HG03469 (cell line): ENCODE results near the gene ZFPM1.
"Not testable (repeated sequence)": the region's sequence is repeated elsewhere in the genome, so short reads cannot be mapped to it uniquely, and the experiment has no call there.

Experiments
- ATAC-seq: cut with Tn5 transposase; IDR thresholded peaks from one replicate; pipeline ENCODE4 v1.9.1; 2021; ENCODE audit warnings: mild to moderate bottlenecking, moderate library complexity, moderate number of reproducible peaks; ENCODE audit not compliant: unreplicated experiment

Gene ZFPM1

DNA sequence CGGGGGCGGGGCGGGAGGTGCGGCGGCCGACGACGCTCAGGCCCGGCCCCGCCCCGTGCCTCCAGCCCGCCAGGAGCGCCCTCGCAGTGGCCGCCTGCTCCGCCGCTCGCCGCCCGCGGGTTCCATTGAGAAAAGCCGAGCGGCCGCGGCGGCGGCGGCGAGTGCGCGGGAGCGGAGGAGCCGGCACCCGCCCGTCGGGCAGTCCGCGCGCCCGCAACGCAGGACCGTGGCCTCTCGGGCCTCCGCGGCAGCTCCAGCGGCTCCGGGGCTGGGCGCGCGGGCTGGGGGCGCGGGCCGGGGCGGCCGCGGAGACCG, at the start of gene ZFPM1:
Gene ZFPM1, plus strand, starts transcription at position 64 of the 315 bp plus-strand sequence. CDS start 359 bp downstream, outside the sequence.
- ATAC-seq: no peak

DNA sequence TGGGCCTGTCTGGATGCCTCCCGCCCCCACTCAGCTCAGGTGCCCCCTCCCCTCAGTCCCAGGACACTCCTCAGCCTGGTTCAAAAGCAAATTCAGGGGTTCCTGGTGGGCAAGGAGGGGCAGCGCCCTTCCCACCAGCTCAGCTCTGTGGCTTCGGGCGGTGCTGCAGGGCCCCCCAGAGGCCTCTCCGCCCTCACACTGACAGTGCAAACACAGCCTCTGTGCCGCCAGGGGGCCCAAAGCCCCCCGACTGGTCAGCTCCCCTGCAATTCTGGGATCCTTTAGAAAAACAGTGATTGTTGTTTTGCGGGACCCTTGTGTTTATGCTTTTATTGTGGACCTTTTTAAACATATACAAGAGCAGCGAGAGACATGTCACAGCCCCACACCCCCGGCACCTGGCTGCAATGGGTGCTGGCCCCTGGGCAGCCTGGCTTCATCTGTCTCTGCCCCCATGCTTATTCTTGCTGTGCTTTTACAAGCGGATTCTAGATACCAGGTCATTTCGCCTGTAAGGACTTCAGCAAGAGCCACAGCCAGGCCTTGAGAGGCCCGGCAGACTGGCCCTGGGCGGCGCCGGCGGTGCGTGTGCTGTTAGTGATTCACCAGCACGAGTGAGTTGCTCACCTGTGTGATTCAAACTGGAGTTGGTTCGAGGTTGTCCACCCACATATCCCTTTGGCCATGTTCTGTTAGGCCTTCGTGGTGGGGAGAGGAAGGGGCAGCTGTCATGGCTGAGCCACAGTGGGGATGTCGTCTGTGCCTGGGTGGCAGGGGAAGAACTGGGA, 49.1 kb upstream of the ZFPM1 start:
- ATAC-seq: no peak

DNA sequence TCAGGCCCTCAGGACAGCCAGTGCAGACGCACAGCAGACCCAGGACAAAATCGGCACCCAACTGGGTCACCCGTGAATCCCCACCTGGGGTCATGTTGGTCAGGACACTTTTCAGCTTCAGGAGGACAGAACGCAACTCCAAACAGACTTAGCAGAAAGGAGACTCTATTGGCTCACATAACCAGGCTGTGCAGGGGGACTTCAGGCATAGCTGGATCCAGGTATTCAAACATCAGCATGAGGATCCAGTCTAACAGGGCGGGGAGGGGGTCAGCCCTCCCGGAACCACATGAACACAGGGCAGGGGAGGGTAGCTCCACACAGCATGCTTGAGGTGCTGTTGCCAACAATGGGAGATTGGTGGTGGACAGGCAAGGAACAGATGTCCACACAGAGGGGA, 48.3 kb upstream of the ZFPM1 start:
- ATAC-seq: no peak

DNA sequence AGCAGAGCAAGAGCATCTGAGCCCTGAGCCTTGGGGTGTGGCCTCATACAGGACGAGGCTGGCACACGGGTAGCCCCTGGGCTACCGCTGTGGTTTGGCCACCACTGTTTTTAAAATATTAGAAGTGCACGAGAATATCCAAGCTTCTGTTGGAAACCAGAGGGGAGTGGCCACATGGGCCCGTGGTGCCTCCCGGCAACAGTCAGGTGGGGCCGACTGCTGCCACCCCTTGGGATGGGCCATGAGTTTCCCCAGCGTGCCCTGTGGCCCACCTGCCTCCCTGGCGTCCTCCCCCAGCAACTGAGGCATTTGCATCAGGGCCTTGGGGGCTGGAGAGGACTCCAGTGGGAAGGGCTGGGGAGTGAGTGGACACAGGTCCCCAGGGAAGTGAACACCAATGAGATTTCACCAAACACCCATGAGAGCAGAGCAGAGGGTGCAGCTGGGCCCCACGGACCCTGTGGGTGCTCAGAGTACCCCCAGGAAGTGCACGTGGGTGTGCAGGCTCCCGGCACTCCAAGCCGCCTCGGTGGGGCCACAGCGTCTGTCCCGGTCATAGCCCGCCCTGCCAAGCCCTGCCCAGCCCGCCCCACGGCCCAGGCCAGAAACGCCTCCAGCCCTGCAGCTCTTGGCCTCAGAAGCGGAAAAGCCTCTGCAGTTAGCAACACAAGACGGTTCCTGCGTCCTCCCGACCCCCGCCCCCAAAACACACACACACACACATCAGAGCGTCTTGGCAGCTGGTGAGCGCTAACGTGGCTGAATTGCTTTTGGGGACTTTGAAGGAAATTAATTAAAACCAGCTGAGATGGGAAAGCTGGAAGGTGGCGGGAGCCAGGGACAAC, 47.6 kb upstream of the ZFPM1 start:
- ATAC-seq: no peak

DNA sequence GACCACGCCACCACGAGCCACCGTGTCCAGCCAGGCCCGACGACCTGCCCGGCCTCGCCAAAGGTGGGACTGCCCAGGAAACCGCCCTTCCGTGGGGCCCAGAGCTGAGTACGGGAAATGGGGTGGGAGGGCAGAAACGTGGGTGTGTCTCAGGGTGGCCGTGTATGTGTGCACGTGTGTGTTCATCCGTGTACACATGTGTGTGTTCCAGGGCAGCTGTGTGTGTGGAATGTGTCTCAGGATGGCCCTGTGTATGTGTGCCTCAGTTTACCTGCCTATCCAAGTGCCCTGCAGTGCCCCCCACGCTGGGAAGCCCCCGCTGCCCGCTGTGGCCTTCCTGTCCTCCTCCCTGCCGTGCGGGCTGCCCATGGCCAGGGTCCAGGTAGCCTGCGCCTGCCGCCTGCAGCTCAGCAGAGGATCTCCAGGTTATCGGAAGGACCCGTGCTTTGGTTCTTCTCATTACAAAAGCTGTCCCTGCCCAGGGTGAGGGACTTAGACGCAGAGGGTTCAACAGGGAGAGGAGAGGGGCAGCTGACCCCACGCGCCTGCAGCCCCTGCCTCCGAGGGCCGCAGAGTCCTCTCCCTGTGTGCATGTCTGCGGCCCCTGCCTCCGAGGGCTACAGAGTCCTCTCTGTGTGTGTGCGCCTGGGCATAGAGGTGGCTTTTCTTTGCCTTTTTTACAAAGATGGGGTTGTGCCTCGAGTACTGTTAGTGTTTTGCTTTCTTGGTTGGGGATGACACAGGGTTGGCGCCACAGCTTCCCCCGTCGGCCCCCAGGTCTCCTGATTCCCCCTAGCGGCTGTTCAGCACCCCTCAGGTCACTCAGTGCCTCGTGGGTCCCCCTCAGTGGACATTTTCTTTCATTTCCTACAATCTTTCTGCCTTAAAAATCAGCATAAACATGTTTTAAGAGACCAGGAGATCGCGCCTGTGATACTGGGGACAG, 46.7 kb upstream of the ZFPM1 start:
- no peak for ATAC-seq

DNA sequence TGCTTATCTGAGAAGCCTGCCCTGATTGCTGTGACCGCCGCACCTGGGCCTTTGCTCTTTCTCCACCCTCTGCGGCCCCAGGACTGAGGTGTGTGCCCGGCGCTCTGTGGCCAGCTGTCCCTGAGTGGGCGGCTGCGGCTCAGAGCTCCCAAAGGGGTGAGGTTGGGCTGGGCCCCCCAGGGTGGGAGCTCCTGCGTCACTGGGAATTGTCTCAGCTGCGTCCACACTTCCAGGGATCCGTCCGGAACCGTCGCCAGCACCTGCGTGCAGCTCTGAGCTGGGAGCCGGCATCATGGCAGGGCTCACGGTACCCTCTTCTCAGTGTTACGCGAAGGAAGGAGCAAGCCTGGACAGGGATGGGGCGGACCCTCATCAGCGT, 46.0 kb upstream of the ZFPM1 start:
- no peak for ATAC-seq

DNA sequence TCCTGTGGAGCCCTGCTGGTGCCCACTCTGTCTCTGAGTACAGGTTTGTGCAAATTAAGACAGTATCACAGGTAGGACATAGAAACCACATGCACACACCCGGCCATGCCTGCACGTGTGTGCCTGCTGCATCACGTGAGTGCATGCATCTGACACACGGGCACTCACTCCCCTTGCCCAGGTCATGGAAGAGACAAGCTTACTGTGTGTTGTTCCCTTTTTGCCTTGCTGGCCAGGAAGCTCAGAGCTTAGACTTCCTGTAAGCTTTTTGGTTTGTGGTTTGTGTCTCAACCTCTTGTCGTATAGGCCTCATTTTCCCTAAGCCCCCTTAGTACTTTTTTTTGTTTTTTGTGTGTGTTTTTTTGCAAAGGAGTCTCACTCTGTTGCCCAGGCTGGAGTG, 45.3 kb upstream of the ZFPM1 start:
- ATAC-seq: no peak

DNA sequence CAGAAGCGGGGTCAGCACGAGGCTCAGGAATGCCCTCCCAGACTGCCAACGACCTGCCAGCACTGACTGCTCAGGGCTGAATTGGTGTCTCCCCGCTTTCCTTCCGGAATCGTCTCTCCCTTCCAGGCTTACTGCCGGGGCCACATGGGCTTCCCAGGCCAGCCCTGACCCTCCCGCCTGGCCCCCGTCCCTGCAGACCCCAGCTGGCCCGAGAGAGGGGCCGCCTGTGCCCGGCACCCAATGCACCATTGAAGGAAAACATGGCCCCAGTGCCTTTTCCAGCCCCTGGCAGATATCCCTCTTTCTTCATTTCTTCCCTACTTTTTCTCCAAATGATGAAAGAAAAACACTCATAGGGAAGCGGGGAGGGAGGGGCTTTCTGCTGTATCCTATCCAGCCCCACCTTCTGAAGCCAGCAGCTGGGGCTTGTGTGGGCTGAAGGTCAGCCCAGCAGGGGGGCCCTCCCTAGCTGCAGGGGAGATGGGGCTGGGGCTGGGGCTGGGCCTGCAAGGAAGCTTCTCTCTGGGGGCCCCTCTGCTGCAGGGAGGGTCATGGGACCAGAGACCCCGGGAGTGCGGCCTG, 44.4 kb upstream of the ZFPM1 start:
- ATAC-seq: no peak

DNA sequence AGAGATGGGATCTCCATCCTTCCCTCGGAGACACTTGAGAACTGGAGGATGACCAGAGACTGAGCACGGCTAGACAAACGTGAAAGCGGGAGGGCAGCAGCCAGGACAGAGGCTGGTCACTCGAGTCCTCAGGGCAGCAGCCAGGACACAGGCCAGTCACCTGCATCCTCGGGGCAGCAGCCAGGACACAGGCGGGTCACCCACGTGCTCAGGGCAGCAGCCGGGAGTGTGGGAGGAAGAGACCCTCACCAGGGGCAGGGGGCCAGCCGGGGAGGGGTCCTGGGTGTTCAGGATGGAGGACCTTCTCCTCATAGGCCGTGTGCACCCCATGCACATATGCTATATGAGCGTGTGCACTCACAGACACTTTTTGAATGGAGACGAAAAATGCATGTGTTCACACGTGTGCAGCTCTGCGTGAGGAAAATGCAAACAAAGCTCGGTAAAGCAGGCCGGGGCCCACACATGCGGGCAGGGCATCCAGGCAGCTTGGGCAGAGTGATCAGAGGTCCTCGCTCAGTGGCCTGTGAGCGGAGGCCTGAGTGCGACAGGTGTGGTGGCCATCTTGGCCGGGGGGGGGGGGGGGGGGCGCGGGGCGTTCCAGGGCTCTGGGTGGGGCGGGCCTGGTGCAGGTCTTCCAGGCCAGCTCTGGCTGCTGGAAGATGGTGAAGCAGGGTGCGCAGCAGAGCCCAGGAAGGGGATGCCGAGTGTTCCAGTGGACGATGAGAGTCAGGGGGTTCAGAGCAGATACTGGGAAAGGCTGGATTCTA, 43.6 kb upstream of the ZFPM1 start:
- no peak for ATAC-seq

DNA sequence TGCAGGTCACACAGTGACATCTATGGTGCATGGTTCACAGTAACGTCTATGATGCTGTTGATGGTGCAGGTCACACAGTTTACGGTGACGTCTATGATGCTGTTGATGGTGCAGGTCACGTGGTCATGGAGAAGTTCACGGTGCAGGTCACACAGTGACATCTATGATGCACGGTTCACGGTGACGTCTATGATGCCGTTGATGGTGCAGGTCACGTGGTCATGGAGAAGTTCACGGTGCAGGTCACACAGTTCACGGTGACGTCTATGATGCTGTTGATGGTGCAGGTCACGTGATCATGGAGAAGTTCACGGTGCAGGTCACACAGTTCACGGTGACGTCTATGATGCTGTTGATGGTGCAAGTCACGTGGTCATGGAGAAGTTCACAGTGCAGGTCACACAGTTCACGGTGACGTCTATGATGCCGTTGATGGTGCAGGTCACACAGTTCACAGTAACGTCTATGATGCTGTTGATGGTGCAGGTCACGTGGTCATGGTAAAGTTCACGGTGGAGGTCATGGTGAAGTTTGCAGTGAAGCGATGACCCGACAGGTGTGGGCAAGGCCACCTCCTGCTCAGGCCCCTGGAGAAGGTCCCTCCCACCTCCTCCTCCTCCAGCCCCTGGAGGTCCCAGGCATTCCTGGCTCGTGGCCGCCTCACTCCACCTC, 42.6 kb upstream of the ZFPM1 start:
- ATAC-seq: not testable (repeated sequence)

DNA sequence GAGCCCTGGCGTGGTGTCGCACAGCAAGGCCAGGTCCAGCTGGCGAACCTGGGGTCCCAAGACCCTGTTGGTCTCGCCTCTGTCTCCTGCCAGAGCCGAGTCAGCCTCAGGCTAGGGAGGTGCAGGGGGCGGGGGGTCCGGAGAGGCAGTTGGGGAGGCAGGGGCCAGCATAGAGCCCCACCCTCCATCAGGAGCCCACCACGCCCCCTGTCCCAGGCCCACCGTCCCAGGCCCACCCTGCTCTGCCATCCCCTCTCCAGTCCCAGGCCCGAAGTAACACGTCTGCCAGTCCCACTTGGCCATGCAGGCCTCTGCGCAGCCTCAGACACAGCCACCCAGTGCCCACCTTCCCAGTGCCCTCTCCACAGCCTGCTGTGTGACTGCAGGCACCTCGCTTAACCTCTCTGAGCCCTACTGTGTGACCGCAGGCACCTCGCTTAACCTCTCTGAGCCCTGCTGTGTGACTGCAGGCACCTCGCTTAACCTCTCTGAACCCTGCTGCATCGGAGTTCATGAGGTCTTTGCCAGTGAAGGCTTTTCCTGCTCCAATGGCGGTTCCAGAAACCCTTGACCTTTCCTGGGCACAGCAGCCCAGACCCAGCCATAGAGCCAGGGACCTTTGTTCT, 41.0 kb upstream of the ZFPM1 start:
- ATAC-seq: no peak

DNA sequence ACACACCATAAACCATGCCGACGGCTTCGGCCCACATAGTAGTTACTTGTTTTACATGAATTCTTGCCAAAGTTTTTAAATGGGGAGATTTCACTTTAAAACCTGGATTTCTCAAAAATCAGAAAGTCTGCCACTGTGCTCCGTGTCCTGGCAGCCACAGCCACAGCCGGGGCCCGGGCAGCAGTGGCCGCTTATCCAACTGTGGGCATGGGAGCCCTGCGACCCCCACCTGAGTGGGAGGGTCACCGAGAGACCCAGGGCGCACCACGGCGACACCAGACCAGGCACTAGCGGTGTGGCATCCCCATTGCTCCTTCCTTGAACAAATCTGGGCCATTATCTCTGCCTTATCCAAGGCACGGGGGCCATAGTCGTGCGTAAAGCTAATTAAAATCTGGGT, 40.3 kb upstream of the ZFPM1 start:
- ATAC-seq: no peak

DNA sequence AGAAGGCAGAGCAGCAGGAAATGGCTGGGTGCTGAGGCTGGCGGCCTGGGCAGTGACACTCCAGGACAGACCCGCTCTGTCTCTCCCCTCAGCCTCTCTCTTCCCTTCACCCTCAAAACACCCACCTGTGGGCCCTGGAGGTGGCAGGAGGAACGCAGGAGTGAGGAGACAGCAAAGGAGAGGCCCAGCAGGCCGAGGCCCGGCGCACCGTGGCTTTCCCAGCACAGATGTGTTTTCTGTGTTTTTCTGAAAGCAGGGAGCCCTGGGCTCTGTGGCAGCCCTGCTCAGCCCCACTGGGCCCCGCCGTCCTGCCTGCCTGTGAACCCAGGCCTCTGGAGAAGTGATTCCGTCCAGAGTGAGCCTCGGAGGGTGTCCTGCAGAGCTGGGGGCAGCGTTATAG, 39.8 kb upstream of the ZFPM1 start:
- no peak for ATAC-seq

DNA sequence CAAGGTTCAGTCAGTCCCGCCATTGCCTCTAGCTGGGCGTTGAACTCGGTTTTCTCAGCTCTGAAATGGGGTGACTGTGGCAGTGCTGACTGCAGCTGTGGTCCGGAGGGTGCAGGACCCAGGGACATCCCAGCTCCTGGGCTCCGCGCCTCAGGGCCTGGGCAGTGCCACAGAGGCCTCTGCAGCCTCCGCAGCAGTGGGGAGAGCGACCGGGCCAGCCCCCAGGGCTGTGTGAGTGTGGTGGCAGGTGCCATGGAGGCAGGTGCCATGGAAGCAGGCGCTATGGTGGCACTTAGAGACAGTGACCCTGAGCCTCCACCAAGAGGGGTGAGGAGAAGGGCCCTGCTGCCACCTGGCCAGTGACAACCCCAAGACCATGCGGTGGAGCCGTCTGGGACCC, 39.4 kb upstream of the ZFPM1 start:
- ATAC-seq: no peak

DNA sequence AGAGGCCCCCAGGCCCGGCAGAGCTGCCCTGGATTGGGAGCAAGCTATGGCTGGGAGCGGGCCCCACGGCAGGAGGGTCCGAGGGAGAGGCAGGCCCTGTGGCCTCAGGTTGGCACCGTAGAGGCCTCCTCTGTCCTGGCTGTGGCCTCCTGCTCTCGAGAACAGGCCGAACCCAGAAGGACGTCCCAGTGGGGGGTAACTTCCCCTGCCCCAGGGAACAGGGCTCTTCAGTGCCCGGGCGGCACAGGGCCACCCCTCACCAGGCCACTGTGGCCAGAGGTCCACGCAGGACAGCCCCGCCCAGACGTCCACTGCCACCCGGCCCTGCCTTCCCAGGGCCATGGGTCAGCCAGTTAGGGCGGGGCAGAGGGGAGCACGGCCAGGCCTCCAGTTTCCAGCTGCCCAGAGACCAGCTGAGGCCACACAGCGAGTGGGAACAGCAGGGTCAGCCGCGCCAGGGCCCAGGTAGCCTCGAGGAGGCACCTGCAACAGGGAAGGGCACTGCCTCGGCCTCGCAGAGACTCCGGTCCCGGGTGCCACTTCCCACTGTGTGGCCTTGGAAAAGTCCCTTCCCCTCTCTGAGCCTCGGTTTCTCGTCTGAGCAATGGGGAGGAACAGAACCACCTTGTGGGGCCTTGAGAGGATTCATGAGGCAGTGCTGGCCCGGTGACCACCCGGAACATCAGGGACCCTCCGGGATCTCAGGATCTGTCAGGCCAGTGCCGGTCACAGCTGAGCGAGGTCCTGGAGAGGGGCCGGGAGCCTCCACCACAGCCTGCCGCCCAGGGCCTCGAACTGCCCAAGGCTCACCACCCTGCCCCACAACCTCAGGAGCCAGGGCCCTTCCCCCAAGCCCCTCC, 38.3 kb upstream of the ZFPM1 start:
- ATAC-seq: no peak

DNA sequence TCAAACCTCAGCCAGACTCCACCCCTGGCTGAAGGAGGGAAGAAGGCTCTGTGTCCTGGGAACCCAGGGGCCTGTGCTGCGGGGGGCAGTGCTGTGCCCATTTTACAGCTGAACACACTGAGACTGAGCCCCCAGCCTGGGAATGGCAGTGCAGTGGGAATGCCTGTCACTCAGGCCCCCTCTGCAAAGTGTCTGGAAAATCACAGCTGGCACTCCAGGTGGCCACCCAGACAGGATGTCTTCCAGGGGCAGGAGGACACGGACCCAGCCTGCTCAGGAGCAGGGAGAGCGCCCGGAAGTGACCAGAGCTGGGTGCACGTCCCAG, 37.7 kb upstream of the ZFPM1 start:
- no peak for ATAC-seq

DNA sequence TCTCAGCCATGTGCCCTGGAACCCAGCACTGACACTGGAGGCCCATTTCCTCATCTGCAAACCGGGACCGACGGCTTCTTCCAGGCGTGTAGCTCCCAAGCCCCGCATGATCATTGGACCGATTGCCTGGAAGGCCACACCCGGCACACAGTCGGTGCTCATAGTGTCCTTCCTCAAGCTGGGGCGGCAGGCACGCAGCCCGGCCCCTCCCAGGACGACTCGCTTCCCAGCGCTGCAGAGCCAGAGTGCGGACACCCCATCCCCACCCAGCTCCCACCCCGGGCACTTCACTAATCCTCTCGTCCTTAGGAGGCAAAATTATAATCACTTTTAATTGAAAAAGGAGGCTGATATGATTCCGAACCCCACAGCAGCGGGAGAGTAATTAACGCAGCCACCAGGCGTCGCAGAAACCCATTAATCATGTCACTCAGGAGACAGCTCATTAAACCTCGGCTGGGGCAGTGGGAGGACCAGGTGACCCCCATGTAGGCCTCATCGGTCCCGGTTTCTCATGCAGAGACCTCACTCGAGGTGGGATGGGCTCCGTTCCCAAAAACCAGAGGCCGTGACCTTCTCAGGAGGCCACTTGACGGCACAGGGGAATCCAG, 37.3 kb upstream of the ZFPM1 start:
- ATAC-seq: no peak

DNA sequence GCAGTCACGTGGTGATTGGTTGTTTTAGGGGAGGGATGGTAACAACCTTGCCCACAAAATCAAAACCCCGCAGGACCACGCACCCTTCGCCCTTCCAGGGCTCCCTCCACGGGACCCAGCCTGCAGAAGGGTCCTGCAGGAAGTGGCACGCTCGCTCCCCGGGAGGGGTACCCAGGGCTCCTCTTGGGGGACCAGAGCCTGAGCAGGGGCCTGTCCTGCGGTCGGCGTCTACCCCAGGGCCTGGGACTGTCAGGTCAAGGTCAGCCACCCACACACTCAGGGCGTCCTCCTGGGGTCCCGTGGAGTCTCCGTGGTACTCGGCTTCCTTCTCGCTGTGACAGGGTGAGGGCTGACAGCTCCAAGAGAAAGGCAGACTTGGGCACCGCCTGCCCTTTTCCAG, 36.4 kb upstream of the ZFPM1 start:
- no peak for ATAC-seq
